NCI-H2171 (cell line): ENCODE data around the gene YTHDF1.

ENCODE experiments used
- DNase-seq: peaks from one replicate; lab custom pipeline; 2025; lab: John Stamatoyannopoulos, UW

Gene YTHDF1

DNA sequence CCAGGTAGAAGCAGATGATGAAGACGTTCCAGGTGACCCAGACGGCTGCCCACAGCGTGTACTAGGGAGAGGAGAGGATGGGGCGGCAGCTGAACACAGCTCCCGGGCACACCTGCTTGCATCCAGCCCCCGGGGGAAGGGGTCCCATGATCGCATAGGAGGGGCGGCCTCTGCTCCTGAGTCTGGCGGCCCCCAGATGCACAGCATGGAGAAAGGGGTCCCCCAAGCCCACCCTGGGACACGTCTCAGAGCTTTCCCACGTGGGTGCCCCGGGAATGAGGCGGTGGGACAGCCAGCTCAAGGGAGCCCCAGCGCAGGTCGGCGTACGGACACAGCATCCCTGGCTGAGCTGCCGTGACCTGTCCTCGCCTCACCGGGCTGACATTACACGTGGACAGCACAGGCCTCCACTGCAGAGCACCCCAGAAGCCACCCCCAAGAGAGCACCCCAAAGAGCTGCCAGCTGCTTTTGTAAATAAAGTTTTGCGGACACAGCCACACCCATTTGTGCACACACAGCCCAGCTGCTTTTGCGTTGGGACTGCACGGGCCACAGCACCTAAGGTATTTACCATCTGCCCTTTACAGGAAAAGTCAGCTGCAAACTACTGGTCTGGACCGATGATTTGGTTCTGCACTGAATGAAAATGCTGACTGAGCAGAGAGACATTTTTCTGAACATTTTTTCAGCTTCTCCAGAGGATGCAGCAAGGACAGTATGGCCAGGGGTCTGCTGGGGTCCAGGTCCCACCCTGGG, 33.1 kb upstream of the YTHDF1 start:
- no peak for DNase-seq

GRCh38 chr20:63247671-63248228, 31.8 kb upstream of the YTHDF1 start:
- no peak for DNase-seq

DNA sequence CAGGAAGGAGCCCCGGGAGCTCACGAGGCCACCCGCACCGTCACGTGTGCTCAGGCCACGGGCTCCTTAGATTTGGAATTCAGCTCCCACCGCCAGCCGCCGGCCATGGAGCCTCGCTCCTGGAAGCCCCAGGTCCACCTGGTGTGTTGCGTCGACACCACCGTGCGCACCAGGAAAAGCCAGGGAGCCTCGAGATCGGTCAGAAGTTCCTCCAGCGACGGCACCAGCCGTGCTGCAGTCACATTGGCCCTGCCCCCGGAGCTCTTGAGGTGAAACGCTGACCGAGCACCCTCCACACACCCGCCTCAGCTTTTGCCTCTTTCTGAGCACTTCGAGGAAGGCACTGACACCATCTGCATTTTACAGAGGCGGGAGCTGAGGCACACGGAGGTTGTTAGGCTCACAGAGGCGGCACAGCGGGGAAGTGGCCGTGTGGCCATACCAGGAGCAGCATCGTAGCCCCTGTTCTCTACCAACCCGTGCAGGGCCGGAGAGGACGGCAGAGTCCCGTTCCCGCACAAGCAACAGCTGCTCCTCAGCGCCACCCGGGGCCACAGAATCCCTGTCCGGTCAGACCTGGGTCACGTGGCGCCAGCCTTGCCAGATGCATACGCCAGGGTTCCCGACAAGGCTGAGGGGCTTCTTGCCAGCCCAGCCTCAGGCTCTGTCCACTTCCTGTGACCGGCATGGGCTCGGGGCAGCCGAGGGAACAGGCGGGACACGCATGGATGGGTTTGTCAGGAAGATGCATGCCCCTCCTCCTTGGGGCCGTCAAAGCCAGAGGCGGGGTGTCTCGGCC, 30.8 kb upstream of the YTHDF1 start:
- DNase-seq, result no peak

DNA sequence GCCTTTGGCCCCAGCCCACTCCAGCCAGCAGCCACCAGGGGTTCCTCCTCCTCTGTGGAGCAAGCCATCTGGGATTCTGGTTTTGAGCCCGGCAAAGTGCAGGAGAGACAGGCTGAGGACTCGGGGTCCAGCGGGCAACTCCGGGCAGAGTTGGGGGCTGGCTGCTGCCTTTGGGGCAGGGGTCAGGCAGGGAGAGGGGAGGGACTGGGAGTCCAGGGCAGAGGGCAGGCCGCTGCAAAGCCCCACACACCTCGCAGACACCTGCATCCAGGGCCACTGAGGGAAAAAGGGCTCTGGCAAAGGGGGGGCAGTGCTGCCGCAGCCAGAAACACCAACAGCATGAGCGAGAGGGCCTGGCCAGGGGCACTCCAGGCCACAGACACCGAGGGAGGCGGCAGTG, 28.5 kb upstream of the YTHDF1 start:
- DNase-seq, result no peak

DNA sequence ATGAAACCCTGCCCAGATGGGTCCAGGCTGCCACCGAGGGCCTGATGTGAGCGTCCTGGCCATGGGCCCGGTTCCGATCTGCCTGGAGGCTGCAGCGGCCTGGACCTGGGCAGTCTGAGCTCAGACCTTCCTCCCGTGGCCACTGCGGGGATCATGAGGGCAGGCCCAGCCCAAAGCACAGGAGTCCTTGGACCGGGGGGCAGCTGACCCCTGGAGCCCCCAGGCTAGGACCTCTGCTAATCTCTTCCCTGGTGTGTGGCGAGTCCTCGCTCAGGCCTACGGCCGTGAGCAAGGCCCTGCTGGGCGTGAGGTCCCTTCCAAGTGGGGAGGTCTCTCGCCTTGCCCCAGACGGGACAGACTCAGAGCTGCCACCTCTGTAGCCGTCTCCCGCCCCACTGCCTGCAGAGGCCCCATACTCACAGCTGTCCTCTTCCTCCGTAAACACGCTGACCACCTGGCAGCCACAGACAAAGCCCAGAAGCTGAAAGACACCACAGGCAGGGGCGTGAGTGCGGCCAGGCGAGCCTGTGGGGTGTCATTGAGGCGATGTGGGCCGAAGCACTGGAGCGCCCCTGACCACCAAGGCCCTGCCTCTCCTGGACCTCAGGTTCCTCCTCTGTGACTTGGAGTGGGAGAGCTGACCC, 27.8 kb upstream of the YTHDF1 start:
- DNase-seq, result no peak

GRCh38 chr20:63242736-63243135, 26.8 kb upstream of the YTHDF1 start:
- no peak for DNase-seq

- no peak for DNase-seq
Measured at GRCh38 chr20:63241272-63241671, 25.3 kb upstream of the YTHDF1 start.

GRCh38 chr20:63240004-63240403, 24.1 kb upstream of the YTHDF1 start:
- DNase-seq, result no peak

DNA sequence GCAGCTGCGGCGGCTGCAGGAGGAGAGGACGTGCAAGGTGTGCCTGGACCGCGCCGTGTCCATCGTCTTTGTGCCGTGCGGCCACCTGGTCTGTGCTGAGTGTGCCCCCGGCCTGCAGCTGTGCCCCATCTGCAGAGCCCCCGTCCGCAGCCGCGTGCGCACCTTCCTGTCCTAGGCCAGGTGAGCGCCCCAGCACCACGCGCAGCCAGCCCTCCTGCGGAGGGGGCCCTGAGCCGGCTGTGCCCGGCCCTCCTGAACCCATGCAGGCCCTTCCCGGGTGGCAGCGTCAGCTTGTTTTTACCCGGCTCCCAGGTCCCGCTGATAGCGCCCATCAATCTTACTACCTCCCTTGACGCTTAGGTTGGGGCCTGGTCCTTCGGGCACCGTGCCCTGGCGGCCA, 23.5 kb upstream of the YTHDF1 start:
- DNase-seq, result no peak

DNA sequence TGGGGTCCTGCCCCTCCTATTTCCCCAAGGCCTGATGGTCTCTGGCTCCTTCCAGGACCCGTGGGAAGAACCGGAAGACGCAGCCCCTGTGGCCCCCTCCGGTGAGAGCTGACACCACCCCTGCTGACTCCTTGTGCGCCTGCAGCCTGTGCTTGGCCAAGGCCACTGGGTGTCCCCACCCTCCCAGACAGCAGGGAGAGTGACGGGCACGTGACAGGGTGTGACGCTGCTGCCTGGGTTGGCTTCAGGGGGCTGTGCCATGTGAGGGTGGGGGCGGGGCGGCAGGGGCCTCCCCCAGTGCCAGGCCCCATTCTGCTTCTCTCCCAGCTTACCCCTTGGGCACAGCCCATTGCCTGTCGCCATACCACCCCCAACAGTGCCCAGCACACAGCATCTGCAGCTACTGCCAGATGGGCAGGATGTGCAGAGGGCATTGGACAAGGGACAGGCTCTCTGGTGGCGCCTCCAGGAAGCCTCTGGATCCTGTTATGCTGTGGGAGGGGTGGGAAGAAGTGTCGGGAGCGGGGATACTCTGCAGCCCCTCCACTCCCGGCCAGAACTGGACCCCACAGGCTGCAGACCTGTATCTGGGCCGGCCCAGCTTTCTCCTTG, 22.7 kb upstream of the YTHDF1 start:
- no peak for DNase-seq

GRCh38 chr20:63238031-63238430, 22.1 kb upstream of the YTHDF1 start:
- no peak for DNase-seq

DNA sequence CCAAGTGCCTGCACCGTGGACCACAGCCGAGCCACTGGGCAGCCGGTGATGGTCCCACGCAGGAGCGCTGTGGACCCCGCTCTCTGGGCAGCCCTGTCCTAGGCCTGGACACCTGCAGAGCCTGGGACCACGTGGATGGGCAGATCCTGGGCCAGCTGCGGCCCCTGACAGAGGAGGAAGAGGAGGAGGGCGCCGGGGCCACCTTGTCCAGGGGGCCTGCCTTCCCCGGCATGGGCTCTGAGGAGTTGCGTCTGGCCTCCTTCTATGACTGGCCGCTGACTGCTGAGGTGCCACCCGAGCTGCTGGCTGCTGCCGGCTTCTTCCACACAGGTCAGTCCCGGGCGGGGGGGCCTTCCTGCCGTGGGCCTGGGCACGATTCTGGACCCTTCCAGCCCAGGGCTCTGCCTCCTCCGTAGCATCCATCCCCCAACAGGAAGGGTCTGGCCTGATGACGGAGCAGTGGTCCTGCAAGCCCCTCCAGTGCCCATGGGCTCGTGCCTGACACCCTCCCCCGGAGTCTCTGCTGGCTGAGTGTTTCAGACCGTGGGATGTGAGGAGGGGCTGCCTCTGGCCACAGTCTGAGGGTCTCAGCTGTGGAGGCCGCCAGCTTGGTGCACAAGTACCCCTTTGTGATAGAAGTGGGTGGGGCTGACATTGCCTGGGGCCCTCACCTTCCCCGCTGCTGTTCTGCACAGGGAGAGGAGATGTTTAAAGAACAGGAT, 20.3 kb upstream of the YTHDF1 start:
- no peak for DNase-seq

DNA sequence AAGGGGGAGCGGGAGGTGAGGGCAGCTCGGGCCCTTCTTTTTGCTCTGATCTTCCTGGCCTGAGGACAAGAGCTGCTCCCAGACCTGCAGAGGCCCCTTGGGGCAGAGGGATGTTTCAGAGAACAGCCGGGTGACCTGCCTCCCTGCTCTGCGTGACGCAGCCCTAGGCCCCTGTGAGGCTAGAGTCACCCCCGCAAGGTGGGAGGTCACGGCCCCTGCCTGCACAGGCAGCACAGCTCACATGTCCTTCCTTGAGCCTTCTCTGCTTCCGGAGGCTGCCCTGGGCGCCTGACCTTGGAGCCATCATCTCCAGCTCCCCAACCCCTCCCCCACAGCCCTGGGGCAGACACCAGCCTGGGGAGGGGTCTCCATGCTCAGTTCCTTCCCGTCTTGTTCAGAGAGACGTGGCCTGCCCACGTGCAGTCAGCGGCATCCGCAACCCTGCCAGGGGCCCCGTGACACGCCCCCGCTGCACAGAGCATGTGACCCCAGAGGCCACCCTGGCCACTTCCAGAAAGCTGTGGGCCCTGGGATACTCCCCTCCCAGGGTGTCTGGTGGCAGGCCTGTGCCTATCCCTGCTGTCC, 19.6 kb upstream of the YTHDF1 start, which contains the start of gene BIRC7:
Gene BIRC7 (plus strand): TSS at position 507 of the 585 bp plus-strand sequence. CDS start 192 bp downstream, outside the sequence.
- DNase-seq, result no peak

DNA sequence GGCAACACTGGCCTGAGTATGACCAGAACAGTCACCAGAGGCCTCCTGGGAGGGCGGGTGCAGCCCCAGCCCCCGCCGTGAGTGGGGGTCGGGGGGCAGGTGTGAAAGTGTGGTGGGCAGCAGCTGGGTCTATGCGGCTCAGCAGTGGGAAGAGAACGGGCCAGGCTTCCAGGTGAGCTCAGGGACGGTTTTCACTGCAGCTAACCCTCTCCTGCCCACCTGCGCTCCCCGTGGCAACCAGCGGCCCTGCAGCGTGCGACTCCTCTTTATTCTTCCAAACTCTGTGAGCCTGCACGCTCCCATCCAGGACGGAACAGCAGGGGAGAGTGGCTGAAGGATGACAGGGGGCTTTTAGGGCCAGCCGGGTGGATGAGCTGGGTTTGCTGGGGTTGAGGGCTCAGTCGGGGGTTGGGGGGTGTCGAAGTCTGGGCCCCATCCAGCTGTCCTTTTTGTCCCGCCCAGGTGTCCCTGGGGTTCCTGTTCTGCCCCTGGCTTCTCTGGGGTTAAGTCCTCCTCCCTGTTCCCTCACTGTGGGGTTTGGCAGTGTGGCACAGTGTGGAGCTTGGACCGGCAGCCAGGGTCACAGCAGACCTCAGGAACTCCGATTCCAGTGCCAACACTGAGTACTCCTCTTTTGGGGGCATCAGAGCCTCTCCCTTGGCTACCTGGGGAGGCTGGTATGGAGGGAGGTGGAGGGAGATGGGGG, 18.9 kb upstream of the YTHDF1 start:
- peak; percentile 69 for DNase-seq

GRCh38 chr20:63233924-63234323, 18.0 kb upstream of the YTHDF1 start:
- DNase-seq, result no peak

DNA sequence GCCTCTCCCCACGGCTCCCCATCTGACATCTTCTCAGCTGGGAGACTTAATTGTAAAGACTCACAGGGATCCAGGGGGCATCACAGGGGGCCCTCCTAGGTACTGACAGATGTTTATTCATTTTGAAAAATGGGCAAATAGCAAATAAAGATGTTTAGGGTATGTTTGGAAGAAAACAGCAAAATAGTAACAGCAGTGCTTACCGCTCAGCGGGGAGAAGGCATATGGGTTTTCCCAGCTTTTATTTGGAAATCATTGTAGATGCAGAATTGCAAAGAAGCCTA, 17.1 kb upstream of the YTHDF1 start:
- no peak for DNase-seq

DNA sequence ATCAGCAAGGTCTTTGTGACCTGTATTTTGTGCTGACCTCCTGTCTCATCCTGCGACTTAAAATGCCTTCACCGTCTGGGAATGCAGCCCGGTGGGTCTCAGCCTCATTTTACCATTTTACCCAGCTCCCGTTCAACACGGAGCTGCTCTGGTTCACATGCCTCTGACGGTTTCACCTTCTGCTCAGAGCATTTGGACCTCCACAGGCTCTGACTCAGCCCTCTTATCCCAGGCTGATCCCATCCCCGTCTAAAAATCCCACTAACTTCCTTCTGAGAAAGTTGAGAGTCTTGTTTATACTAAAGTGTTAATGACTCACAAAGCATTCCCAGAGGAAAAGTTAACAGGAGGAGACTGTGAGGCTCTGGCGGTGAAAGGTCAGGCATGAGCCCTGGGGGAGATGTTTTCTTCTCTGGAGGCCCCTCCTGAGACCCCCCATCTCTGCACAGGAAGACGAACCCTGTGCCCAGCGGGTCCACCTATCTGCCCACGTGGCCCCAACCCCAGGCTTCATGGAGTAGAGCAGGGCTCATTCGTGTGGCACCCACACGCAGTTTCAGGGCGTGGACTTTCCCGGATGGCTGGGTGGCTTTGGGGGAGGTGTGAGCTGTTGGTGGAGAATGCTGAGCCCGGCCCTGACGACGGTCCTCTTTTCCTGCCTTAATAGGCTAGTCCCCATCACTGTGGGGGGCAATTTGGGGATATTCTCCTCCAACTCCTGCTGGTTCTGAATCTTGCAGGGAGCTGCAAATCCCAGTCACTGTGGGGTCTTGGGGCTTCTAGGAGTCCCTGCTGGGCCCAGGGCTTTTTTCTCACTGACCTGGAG, 16.5 kb upstream of the YTHDF1 start:
- no peak for DNase-seq

GRCh38 chr20:63230800-63231268, 14.9 kb upstream of the YTHDF1 start:
- DNase-seq, result no peak

GRCh38 chr20:63228806-63229205, 12.9 kb upstream of the YTHDF1 start:
- peak; percentile 37 for DNase-seq

- DNase-seq, result no peak
Measured at GRCh38 chr20:63227260-63227659, 11.3 kb upstream of the YTHDF1 start.
